Breast epithelium (tissue), 4 donors: Measurements from ENCODE around the gene RRP15. TPM values are rescaled to one million over a fixed set of nuclear protein-coding genes. Genes with fewer than 3 reads are reported as not detected.

Experiments used
- DNase-seq, 2 donors: peaks; one replicate each; pipeline ENCODE4 v3.0.0-alpha.2; 2019; ENCODE audit warnings: low spot score in 2 of 2
- H3K27ac ChIP-seq, 2 donors: fragments of 200-600 bp; sonication (generic) in 1 of 2; one replicate each; pipeline ENCODE4 v1.5.1; 2016 to 2019; ENCODE audit warnings: mild to moderate bottlenecking in 1 of 2
- H3K27me3 ChIP-seq, 2 donors: fragments of 200-600 bp; sonication (generic) in 1 of 2; one replicate each; pipeline versions ENCODE4 v1.5.1 to v1.6.0; 2017 to 2019; ENCODE audit warnings: control low read depth in 1 of 2, mild to moderate bottlenecking in 1 of 2
- H3K36me3 ChIP-seq: fragments of 200-600 bp; one replicate; pipeline ENCODE4 v1.5.1; 2019
- H3K4me1 ChIP-seq, 2 donors: fragments of 200-600 bp; sonication (generic); one replicate each; pipeline ENCODE4 v1.5.1; 2016 to 2019; ENCODE audit warnings: control low read depth in 1 of 2
- H3K4me3 ChIP-seq, 3 donors: fragments of 200-600 bp; sonication (generic); 1 replicate in 2 of 3; 2 replicates in 1 of 3; pipeline ENCODE4 v1.5.1; 2016 to 2019; ENCODE audit warnings: mild to moderate bottlenecking in 3 of 3, moderate library complexity in 2 of 3
- H3K9me3 ChIP-seq, 2 donors: fragments of 200-600 bp; sonication (generic) in 1 of 2; one replicate each; pipeline ENCODE4 v1.5.1; 2016 to 2019; ENCODE audit warnings: control low read depth in 1 of 2
- POLR2A ChIP-seq: fragments of 450-650 bp; IDR thresholded peaks from one replicate; pipeline ENCODE4 v1.6.1; 2016; ENCODE audit warnings: antibody characterized with exemption, mild to moderate bottlenecking, moderate library complexity
- POLR2AphosphoS5 ChIP-seq, 3 donors: sonication (generic); formaldehyde crosslinking; IDR thresholded peaks; one replicate each; pipeline ENCODE4 v1.6.1; 2017; ENCODE audit warnings: antibody characterized with exemption in 3 of 3
- intact Hi-C: fragments of 100-400 bp; cut with DNase I; formaldehyde crosslinking; loops from one replicate; pipeline ENCODE4 v1.15.1; 2023; ENCODE audit warnings: low total_unique reads
- total RNA-seq, 3 donors: library from RNA; depleted of rRNA; stranded (reverse); fragments of >200 nt; gene quantifications; one replicate each; pipeline ENCODE4 v1.1.0, GENCODE V29; 2016
- TF ChIP-seq, protein P1 (sequence below), 3 donors: fragments of 450-650 bp; IDR thresholded peaks; one replicate each; pipeline ENCODE4 v1.5.1; 2016 to 2017; ENCODE audit warnings: antibody characterized with exemption in 3 of 3, mild to moderate bottlenecking in 3 of 3, moderate library complexity in 3 of 3

The RRP15 gene
- total RNA-seq, 3 donors from 2014 or later = 6.2 to 8.8 (median 7.8) TPM

DNA sequence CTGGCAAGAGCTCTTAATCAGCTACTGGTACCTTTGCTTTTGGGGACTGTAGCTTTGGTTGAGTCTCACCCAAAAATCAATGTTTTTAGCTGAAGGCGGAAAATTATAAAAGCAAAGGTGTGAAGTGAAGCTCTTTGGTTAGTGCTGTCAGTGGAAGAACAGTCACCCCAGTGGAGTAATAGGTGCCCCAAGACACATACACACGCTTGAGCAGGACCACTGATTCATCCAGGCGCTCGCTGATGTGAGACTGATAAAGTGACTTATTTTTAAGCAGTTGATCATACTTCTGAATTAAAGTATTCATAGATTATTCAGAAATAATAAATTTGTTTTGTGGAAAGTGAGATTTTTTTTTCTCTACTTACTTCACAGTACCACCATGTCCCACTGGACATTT lies 97.2 kb downstream of the RRP15 start:
- H3K27me3 ChIP-seq = no peaks in the 10 kb centered on the region
- no peak overlapping the region for H3K27ac ChIP-seq
- H3K4me1 ChIP-seq = peaks cover 0 to 4% of the 10 kb centered on the region in 2 donors
- no peaks in the 10 kb centered on the region for H3K9me3 ChIP-seq
- DNase-seq = no peak
- TF ChIP-seq, protein P1, sequence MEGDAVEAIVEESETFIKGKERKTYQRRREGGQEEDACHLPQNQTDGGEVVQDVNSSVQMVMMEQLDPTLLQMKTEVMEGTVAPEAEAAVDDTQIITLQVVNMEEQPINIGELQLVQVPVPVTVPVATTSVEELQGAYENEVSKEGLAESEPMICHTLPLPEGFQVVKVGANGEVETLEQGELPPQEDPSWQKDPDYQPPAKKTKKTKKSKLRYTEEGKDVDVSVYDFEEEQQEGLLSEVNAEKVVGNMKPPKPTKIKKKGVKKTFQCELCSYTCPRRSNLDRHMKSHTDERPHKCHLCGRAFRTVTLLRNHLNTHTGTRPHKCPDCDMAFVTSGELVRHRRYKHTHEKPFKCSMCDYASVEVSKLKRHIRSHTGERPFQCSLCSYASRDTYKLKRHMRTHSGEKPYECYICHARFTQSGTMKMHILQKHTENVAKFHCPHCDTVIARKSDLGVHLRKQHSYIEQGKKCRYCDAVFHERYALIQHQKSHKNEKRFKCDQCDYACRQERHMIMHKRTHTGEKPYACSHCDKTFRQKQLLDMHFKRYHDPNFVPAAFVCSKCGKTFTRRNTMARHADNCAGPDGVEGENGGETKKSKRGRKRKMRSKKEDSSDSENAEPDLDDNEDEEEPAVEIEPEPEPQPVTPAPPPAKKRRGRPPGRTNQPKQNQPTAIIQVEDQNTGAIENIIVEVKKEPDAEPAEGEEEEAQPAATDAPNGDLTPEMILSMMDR (IDR thresholded peaks at IDR 0.05) = no peak
- TF ChIP-seq POLR2A (no peak), POLR2AphosphoS5 (IDR thresholded peaks at IDR 0.05) (no peak)
- intact Hi-C loops = no loop called here
- no peaks in the 10 kb centered on the region for H3K36me3 ChIP-seq
- no peak overlapping the region for H3K4me3 ChIP-seq

DNA sequence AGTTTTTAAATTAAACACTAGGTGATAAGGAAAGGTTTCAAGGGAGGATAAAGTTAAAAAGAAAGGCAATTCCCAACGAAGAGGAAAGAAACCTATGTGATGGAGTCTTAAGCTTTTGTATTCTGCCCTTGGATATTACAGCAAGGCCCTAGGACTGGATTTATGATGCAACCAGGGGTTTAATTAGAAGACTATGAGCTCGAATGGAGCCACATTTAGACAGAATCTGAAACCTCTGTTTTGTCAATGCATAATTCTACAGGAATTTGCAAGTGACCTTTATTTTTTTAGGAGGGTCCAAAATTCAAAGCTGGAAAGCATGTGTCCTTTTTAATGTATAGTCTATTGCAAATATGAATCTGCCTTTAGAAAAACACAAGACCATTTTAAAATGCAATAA lies 98.0 kb downstream of the RRP15 start:
- H3K27ac ChIP-seq = no peak overlapping the region
- H3K4me1 ChIP-seq = peaks cover 0 to 4% of the 10 kb centered on the region in 2 donors
- no peaks in the 10 kb centered on the region for H3K36me3 ChIP-seq
- H3K9me3 ChIP-seq = no peaks in the 10 kb centered on the region
- H3K27me3 ChIP-seq = no peaks in the 10 kb centered on the region
- no peak overlapping the region for H3K4me3 ChIP-seq
- intact Hi-C loops = no loop called here
- no peak for DNase-seq
- TF ChIP-seq, protein P1 (IDR thresholded peaks at IDR 0.05) = no peak
- no peak for TF ChIP-seq POLR2AphosphoS5 (IDR thresholded peaks at IDR 0.05)
- TF ChIP-seq POLR2A = no peak

DNA sequence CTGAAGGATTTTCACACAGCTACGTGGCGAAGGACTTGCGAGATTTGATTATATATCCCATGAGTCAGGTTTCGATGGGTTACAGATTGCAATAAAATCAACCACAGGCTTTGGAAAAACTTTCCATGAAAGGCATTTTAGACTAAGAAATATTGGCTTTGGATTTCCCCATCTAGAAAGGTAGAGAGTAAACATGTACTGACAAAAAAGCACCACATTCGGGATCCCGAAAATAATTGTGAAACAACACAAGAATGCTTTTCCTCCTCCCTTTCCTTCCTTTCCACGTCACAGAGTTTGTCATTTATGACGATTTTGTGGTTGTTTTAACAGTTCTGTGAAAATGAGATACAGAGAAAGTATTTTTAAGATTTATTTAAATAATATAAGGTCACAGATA lies 98.6 kb downstream of the RRP15 start:
- intact Hi-C loops = no loop called here
- TF ChIP-seq, protein P1 (IDR thresholded peaks at IDR 0.05) = no peak
- TF ChIP-seq POLR2AphosphoS5 (IDR thresholded peaks at IDR 0.05) (no peak), POLR2A (no peak)
- DNase-seq = no peak
- Histone ChIP-seq H3K4me3 (no peak overlapping the region), H3K27me3 (no peaks in the 10 kb centered on the region), H3K36me3 (no peaks in the 10 kb centered on the region), H3K4me1 (peaks cover 0 to 4% of the 10 kb centered on the region in 2 donors), H3K27ac (no peak overlapping the region), H3K9me3 (no peaks in the 10 kb centered on the region)

DNA sequence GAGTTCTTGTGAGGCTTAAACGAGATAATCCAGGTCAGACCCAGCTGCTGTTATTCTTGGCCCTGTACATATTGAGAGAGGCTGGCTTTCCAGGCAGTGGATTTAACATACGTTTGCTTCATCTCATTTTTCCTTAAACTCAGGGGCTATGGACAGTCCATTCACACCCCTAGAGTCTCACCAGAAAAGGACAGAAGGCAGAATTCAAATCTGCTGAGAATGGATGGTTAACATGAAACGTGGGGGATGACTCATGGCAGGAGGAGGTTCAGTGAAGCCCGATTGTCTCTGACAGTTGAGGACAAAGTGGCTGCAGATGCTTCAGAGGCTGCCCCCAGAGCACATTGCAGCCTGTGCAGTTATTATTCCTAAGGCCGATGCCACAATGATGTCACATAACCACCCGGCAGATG lies 99.5 kb downstream of the RRP15 start:
- Histone ChIP-seq H3K4me3 (no peak overlapping the region), H3K9me3 (no peaks in the 10 kb centered on the region), H3K27me3 (no peaks in the 10 kb centered on the region), H3K36me3 (no peaks in the 10 kb centered on the region), H3K4me1 (peaks cover 0 to 4% of the 10 kb centered on the region in 2 donors), H3K27ac (no peak overlapping the region)
- intact Hi-C loops = no loop called here
- no peak for DNase-seq
- TF ChIP-seq, protein P1 (IDR thresholded peaks at IDR 0.05) = no peak
- TF ChIP-seq POLR2AphosphoS5 (IDR thresholded peaks at IDR 0.05) = no peak

Other genes with a start within 250 kb of the RRP15 start
- 10 to 100 TPM in 1 of 3 donors, 1 to 10 TPM in 2; 1.6 to 10.2 (median 9.5) TPM for gene TGFB2, start 60.0 kb downstream of the RRP15 start, total RNA-seq